HFF-Myc (cell line): ENCODE data around the gene NSL1.

ENCODE experiments used
- DNase-seq: peaks from one replicate; pipeline ENCODE4 v3.0.0-alpha.2; 2011; ENCODE audit warnings: low read depth; ENCODE audit errors: extremely low read depth
- H3K4me3 ChIP-seq: replicated peaks from 2 replicates; pipeline ENCODE4 v1.5.1; 2011; ENCODE audit warnings: low read depth, mild to moderate bottlenecking, control low read depth, low read length
- CTCF ChIP-seq: IDR thresholded peaks from 2 replicates; pipeline ENCODE4 v1.5.1; 2012; ENCODE audit warnings: mild to moderate bottlenecking, low read depth, low read length, control low read depth; ENCODE audit errors: missing control alignments

Gene NSL1

GRCh38 chr1:212700892-212701819 lies 90.4 kb downstream of the NSL1 start:
- TF ChIP-seq CTCF, result no peak
- peak overlapping the region; percentile 47 for H3K4me3 ChIP-seq
- DNase-seq, result no peak

GRCh38 chr1:212700223-212700891 lies 91.2 kb downstream of the NSL1 start:
- H3K4me3 ChIP-seq, result peak overlapping the region; percentile 47
- no peak for DNase-seq
- TF ChIP-seq CTCF, result no peak

GRCh38 chr1:212699625-212700222 lies 91.9 kb downstream of the NSL1 start, which contains the start of gene BATF3:
BATF3 (minus strand) TSS chr1:212699840; CDS start chr1:212699762, 78 bp downstream.
- DNase-seq, result no peak
- no peak for TF ChIP-seq CTCF
- H3K4me3 ChIP-seq, result peak within 1 kb of the TSS; percentile 47

GRCh38 chr1:212699104-212699624 lies 92.4 kb downstream of the NSL1 start:
- H3K4me3 ChIP-seq, result peak overlapping the region; percentile 47
- no peak for DNase-seq
- TF ChIP-seq CTCF, result peak; percentile 55

- no peak for TF ChIP-seq CTCF
- H3K4me3 ChIP-seq, result peak overlapping the region; percentile 47
- DNase-seq, result no peak
Observed at GRCh38 chr1:212698467-212699103, 93.0 kb downstream of the NSL1 start.

GRCh38 chr1:212696721-212697331 lies 94.8 kb downstream of the NSL1 start:
- DNase-seq, result no peak
- H3K4me3 ChIP-seq, result no peak overlapping the region
- TF ChIP-seq CTCF, result no peak
